ENCODE data around the gene LTBP2. TPM values are rescaled to one million over a fixed set of nuclear protein-coding genes. Genes with fewer than 3 reads are reported as not detected.

LTBP2 gene
- total RNA-seq, 3 donors from 2014 or later (not counting 1 experiment from before 2014, with no cell fraction given), result 2.1 to 3.7 (median 3.0) TPM

- Mint-ChIP-seq H3K9me3 (no peaks in the 10 kb centered on the region), H3K27me3 (ENCODE audit: low read depth in 2 of 2) (peaks cover 73 to 86% of the 10 kb centered on the region in 2 donors), H3K27ac (no peak overlapping the region), H3K4me1 (peaks cover 11 to 25% of the 10 kb centered on the region in 2 donors), H3K36me3 (no peaks in the 10 kb centered on the region), H3K4me3 (no peak overlapping the region)
- peaks cover 17% of the 10 kb centered on the region for H3K4me1 ChIP-seq (ENCODE audit: control insufficient read depth, insufficient read depth, low read length)
- intact Hi-C loops (cut with micrococcal nuclease), result no loop called here
- no peak for TF ChIP-seq CTCF (IDR thresholded peaks at IDR 0.05)
- peaks cover 6% of the 10 kb centered on the region for H3K27me3 ChIP-seq (ENCODE audit: control insufficient read depth, insufficient read depth, low read length)
- ATAC-seq (no peak), DNase-seq (no peak)
- 92% methylated on average over 5 of the region's 5 CpGs for WGBS (ENCODE audit: insufficient coverage)
- H3K4me3 ChIP-seq (ENCODE audit: low read length), result no peak overlapping the region
- H3K9me3 ChIP-seq (ENCODE audit: control insufficient read depth, insufficient read depth, low read length), result no peaks in the 10 kb centered on the region
- no peaks in the 10 kb centered on the region for H3K36me3 ChIP-seq (ENCODE audit: control insufficient read depth, insufficient read depth, low read length)
- H3K27ac ChIP-seq (ENCODE audit: low read length), result no peak overlapping the region
These were observed 33.6 kb downstream of the LTBP2 start for GRCh38 chr14:74578479-74578878.

- TF ChIP-seq CTCF (IDR thresholded peaks at IDR 0.05), result no peak
- no peak overlapping the region for H3K27ac Mint-ChIP-seq
- peaks cover 23% of the 10 kb centered on the region for H3K4me1 ChIP-seq (ENCODE audit: control insufficient read depth, insufficient read depth, low read length)
These were observed 34.1 kb downstream of the LTBP2 start for GRCh38 chr14:74577948-74578275.

GRCh38 chr14:74577247-74577947 lies 34.6 kb downstream of the LTBP2 start:
- peaks cover 70 to 84% of the 10 kb centered on the region in 2 donors for H3K27me3 Mint-ChIP-seq (ENCODE audit: low read depth in 2 of 2)

More at GRCh38 chr14:74577948-74578275, 34.1 kb downstream of the LTBP2 start:
- WGBS (ENCODE audit: insufficient coverage), result 89% methylated on average over 3 of the region's 3 CpGs
- Histone ChIP-seq H3K9me3 (ENCODE audit: control insufficient read depth, insufficient read depth, low read length) (no peaks in the 10 kb centered on the region), H3K27me3 (ENCODE audit: control insufficient read depth, insufficient read depth, low read length) (peaks cover 11% of the 10 kb centered on the region), H3K36me3 (ENCODE audit: control insufficient read depth, insufficient read depth, low read length) (no peaks in the 10 kb centered on the region), H3K27ac (ENCODE audit: low read length) (no peak overlapping the region), H3K4me3 (ENCODE audit: low read length) (no peak overlapping the region)
- H3K27me3 Mint-ChIP-seq (ENCODE audit: low read depth in 2 of 2), result peaks cover 71 to 84% of the 10 kb centered on the region in 2 donors
- DNase-seq (no peak), ATAC-seq (no peak)
- H3K9me3 Mint-ChIP-seq, result no peaks in the 10 kb centered on the region
- intact Hi-C loops (cut with micrococcal nuclease), result no loop called here
- H3K4me3 Mint-ChIP-seq, result no peak overlapping the region
- H3K36me3 Mint-ChIP-seq, result no peaks in the 10 kb centered on the region
- H3K4me1 Mint-ChIP-seq, result peaks cover 15 to 30% of the 10 kb centered on the region in 2 donors

More at GRCh38 chr14:74577247-74577947, 34.6 kb downstream of the LTBP2 start:
- Histone ChIP-seq H3K4me3 (ENCODE audit: low read length) (no peak overlapping the region), H3K27ac (ENCODE audit: low read length) (no peak overlapping the region), H3K4me1 (ENCODE audit: control insufficient read depth, insufficient read depth, low read length) (peaks cover 28% of the 10 kb centered on the region), H3K36me3 (ENCODE audit: control insufficient read depth, insufficient read depth, low read length) (no peaks in the 10 kb centered on the region), H3K9me3 (ENCODE audit: control insufficient read depth, insufficient read depth, low read length) (no peaks in the 10 kb centered on the region), H3K27me3 (ENCODE audit: control insufficient read depth, insufficient read depth, low read length) (peaks cover 17% of the 10 kb centered on the region)
- DNase-seq, result no peak
- no peak overlapping the region for H3K4me3 Mint-ChIP-seq
- no peak for TF ChIP-seq CTCF (IDR thresholded peaks at IDR 0.05)
- no peak overlapping the region for H3K27ac Mint-ChIP-seq
- no peaks in the 10 kb centered on the region for H3K9me3 Mint-ChIP-seq
- peaks cover 21 to 36% of the 10 kb centered on the region in 2 donors for H3K4me1 Mint-ChIP-seq
- intact Hi-C loops (cut with micrococcal nuclease), result no loop called here
- WGBS (ENCODE audit: insufficient coverage), result 94% methylated on average over 11 of the region's 11 CpGs
- H3K36me3 Mint-ChIP-seq, result no peaks in the 10 kb centered on the region
- no peak for ATAC-seq
